RCC 7860 (cell line): ENCODE data around the gene RNF130.

ENCODE experiments used
- DNase-seq: peaks from one replicate; pipeline ENCODE4 v3.0.0-alpha.2; 2015; ENCODE audit warnings: low spot score
- FAIRE-seq: peaks from 2 replicates; lab custom pipeline; 2012; peaks lifted over from hg19 to GRCh38; lab: Jason Lieb, UNC

RNF130 gene

GRCh38 chr5:180086816-180087399 is 15.3 kb upstream of the RNF130 start:
- FAIRE-seq (no peak), DNase-seq (no peak)

GRCh38 chr5:180085837-180086236 is 14.3 kb upstream of the RNF130 start:
- FAIRE-seq (no peak), DNase-seq (no peak)

DNA sequence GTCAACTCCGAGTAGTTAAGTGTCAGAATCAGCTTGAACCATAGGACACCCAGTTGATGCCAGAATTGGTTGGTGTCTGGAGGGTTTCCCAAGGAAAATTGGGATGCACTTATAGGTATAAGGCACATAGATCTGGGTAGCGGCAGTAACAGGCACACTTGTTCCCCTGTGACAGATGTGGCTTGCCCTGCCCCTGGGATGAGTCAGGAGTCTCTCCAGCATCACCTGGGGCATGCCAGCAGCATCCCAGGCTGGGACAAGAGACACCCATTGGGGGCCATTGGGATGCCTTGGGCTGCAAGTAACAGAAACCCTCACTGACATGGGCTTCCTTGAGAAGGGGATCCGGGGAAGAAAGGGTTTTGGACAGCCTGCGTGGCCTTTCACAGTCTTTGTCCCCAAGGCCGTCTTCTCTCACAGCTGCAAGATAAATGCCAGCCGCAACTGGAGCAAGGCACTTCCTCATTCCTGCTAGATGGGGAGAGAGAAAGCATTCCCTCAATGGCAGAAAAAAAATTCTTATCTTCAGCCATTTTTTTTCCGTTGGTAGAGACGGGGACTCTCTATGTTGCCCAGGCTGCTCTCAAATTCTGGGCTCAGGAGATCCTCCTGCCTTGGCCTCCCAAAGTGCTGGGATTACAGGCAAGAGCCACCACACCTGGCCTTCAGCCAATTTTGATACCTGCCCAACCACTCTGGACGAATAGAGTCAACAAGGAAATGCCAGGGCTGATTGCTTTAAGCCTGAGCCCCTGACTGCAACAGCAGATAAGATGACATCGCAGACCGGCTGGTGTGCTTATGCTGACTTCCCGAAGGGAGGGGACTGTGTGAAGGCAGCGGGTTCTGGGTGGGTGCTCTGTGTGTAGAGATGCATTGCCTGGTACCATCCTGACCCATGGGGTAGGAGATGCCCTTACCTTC is 13.3 kb upstream of the RNF130 start:
- FAIRE-seq (no peak), DNase-seq (no peak)

- no peak for DNase-seq
- FAIRE-seq: no peak
Measured at GRCh38 chr5:180083529-180084060, 12.0 kb upstream of the RNF130 start.

DNA sequence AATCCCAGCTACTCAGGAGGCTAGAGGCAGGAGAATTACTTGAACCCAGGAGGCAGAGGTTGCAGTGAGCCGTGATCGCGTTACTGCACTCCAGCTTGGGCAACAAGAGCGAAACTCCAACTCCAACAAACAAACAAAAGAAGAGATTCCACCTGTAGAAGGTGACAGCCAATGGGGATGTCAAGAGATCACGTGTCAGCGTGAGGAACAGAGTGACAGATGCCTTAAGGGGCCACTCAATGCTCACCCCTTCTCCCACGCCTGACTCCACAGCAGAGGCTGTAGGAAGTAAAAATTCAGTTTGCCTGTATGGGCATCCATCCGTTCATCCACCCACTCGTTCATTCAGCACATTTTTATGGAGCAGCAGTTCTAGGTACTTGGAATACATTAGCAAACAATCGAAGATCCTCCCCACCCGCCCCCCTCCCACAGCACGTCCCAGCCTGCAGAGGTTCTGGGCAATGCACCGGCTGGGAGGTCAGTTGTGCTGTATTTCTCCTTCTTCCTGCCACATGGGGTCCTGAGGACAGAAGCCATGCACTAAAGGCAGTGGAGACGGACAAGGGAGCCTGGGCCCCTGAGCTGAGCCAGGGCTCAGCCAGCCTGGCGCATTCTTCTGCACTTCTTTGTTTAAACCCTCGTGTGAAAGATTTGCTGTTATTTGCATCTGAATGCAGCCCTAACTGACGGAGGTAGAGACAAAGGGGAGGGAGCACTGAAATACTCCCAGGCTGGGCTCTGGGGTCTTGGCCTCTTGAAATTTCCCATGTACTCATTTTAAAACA is 11.3 kb upstream of the RNF130 start:
- no peak for DNase-seq
- no peak for FAIRE-seq

DNA sequence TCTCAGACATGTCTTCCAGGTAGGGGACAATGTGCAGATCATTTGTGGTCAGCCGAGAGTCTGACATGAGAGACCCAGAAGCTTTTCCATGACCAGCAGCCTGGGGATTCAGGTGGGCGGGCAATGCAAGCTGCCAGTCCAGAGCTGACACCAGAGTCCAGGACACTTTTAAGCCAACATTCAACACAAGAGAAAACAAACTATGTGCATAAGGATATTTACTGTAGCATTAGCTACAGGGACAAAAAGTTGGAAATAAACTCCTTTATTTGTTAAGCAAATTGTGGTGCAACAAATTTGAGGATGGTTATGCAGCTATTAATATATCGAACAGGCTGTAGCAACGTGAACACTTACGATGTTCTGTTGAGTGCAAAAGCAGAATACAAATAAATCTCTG is 9.9 kb upstream of the RNF130 start:
- no peak for FAIRE-seq

GRCh38 chr5:180080486-180081280 is 9.1 kb upstream of the RNF130 start:
- FAIRE-seq: no peak
- no peak for DNase-seq

More for the DNA sequence above, 9.9 kb upstream of the RNF130 start:
- DNase-seq: no peak

- no peak for DNase-seq
- no peak for FAIRE-seq
Measured at GRCh38 chr5:180079702-180080466, 8.3 kb upstream of the RNF130 start.

DNA sequence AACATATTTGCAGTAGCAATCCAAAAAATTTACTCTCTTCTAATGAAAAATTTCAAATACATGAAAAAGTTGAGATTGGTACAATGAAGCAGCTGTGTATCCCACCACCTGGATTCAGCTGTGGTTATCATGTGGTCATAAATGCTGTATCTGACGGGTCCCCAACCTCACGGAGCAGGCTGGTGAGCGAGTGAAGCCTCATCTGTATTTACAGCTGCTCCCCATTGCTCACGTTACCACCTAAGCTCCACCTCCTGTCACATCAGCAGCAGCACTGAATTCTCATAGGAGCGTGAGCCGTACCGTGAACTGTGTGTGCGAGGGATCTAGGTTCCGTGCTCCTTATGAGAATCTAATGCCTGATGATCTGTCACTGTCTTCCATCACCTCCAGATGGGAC is 6.8 kb upstream of the RNF130 start:
- DNase-seq (no peak), FAIRE-seq (no peak)

DNA sequence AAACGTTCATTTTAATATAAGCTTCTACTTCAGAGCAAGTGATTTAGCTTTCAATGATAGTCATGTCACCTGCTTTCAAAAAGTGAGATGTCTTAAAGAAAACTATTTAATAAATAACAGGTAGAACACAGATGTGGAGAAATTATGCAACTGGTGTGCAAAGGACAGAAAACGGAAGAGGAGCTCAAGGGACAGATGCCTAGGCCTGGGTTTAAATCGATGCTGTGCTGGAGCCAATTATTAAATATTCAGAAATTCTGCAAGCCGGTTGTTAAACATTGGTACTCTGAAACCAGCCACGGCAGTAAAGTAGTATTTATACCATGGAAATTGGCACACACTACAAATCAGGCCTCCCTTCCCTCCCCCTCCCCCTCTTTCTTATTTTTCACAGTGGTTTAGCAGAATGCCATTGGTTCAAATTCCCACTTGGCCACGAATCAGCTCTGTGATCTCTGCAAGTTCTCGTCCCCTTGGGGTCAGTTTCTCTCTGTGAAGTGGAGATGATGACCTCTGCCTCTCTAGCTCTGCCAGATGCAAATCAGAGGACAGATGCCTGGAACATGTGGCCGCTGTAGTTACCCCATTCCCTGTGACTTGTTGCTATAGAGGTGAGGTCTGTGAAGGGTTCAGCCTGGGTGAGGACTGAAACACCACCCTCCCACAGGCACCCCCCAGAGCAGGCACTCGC is 6.2 kb upstream of the RNF130 start:
- FAIRE-seq (no peak), DNase-seq (no peak)

- no peak for FAIRE-seq
- no peak for DNase-seq
Measured at GRCh38 chr5:180075703-180076102, 4.1 kb upstream of the RNF130 start.

GRCh38 chr5:180074462-180074861 is 2.9 kb upstream of the RNF130 start:
- no peak for FAIRE-seq
- no peak for DNase-seq

DNA sequence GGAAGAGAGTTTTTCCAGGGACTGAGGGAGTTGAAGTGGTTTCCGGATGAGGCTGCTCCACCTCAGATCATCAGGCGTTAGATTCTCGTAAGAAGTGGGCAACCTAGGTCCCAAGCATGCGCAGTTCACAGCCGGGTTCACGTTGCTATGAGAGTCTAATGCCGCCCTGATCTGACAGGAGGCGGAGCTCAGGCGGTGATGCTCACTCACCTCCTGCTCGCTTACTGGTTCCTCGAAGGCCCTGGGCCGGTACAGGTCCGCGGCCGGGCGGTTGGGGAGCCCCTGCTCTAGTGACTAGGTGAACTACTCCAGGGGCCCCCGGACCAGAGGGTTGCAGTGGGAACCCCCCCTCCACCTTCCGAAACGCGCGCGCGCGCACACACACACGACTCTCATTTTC is 997 bp upstream of the RNF130 start:
- DNase-seq (no peak), FAIRE-seq (no peak)

GRCh38 chr5:180072256-180072548 is 643 bp upstream of the RNF130 start:
- FAIRE-seq (no peak), DNase-seq (no peak)

- FAIRE-seq (no peak), DNase-seq (peak; percentile 25)
Measured at GRCh38 chr5:180070756-180071530, 616 bp downstream of the RNF130 start.

GRCh38 chr5:180069589-180070247 is 1.8 kb downstream of the RNF130 start:
- FAIRE-seq (no peak), DNase-seq (no peak)

GRCh38 chr5:180068519-180069090 is 3.0 kb downstream of the RNF130 start:
- no peak for DNase-seq
- no peak for FAIRE-seq

GRCh38 chr5:180067986-180068385 is 3.6 kb downstream of the RNF130 start:
- FAIRE-seq (no peak), DNase-seq (no peak)
